CD4-positive, alpha-beta T cell treated with Interleukin-2 at 100 ng/mL for 4 hours (primary cell): ENCODE data around the gene MAP7D3.
"Not testable (repeated sequence)": the region's sequence is repeated elsewhere in the genome, so short reads cannot be mapped to it uniquely, and the experiment has no call there.

Experiments
- DNase-seq: peaks from one replicate; pipeline ENCODE4 v3.0.0-alpha.2; 2020; ENCODE audit warnings: low spot score

MAP7D3 gene

GRCh38 chrX:136182414-136182813 lies 68.8 kb downstream of the MAP7D3 start:
- no peak for DNase-seq

GRCh38 chrX:136179133-136179532 lies 72.1 kb downstream of the MAP7D3 start:
- DNase-seq: no peak

GRCh38 chrX:136176399-136176825 lies 74.8 kb downstream of the MAP7D3 start:
- no peak for DNase-seq

- DNase-seq: no peak
Observed at GRCh38 chrX:136171420-136171819, 79.8 kb downstream of the MAP7D3 start.

GRCh38 chrX:136170139-136170800 lies 80.9 kb downstream of the MAP7D3 start:
- DNase-seq: no peak

GRCh38 chrX:136168929-136169735 lies 82.1 kb downstream of the MAP7D3 start:
- DNase-seq: no peak

GRCh38 chrX:136167989-136168388 lies 83.2 kb downstream of the MAP7D3 start:
- DNase-seq: not testable (repeated sequence)

- DNase-seq: no peak
Observed at GRCh38 chrX:136166221-136166855, 84.9 kb downstream of the MAP7D3 start.

- DNase-seq: no peak
Observed at GRCh38 chrX:136165406-136165805, 85.8 kb downstream of the MAP7D3 start.

- DNase-seq: no peak
Observed at GRCh38 chrX:136163689-136164088, 87.5 kb downstream of the MAP7D3 start.
